ENCODE results near the gene CTDSP2. TPM values are rescaled to one million over a fixed set of nuclear protein-coding genes. Genes with fewer than 3 reads are reported as not detected.

CTDSP2 gene
- polyA plus RNA-seq, 3 donors: 59.1 to 148 (median 70.2) TPM

GRCh38 chr12:57817261-57817989 is 29.1 kb downstream of the CTDSP2 start:
- TF ChIP-seq, protein P1, sequence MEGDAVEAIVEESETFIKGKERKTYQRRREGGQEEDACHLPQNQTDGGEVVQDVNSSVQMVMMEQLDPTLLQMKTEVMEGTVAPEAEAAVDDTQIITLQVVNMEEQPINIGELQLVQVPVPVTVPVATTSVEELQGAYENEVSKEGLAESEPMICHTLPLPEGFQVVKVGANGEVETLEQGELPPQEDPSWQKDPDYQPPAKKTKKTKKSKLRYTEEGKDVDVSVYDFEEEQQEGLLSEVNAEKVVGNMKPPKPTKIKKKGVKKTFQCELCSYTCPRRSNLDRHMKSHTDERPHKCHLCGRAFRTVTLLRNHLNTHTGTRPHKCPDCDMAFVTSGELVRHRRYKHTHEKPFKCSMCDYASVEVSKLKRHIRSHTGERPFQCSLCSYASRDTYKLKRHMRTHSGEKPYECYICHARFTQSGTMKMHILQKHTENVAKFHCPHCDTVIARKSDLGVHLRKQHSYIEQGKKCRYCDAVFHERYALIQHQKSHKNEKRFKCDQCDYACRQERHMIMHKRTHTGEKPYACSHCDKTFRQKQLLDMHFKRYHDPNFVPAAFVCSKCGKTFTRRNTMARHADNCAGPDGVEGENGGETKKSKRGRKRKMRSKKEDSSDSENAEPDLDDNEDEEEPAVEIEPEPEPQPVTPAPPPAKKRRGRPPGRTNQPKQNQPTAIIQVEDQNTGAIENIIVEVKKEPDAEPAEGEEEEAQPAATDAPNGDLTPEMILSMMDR (IDR thresholded peaks at IDR 0.05): no peak

GRCh38 chr12:57816855-57817151 is 29.7 kb downstream of the CTDSP2 start:
- Mint-ChIP-seq H3K9me3 (peaks cover 0 to 2% (median 0%) of the 10 kb centered on the region in 7 donors), H3K4me3 (no peak overlapping the region), H3K27ac (peak overlapping the region in 5 of 7 donors; percentile 2 to 74 (median 54)), H3K27me3 (ENCODE audit: low read depth in 3 of 3) (no peaks in the 10 kb centered on the region), H3K4me1 (peaks cover 31% of the 10 kb centered on the region), H3K36me3 (peaks cover 23 to 32% of the 10 kb centered on the region in 2 donors)
- TF ChIP-seq, protein P1 (IDR thresholded peaks at IDR 0.05): no peak
- Histone ChIP-seq H3K36me3 (replicated peaks in 1 of 2; ENCODE audit: control insufficient read depth in 1 of 2, insufficient read depth in 2 of 2, low read length in 2 of 2) (peaks cover 18 to 25% of the 10 kb centered on the region in 2 donors), H3K79me2 (ENCODE audit: insufficient read depth, low read length) (no peaks in the 10 kb centered on the region), H3K4me3 (replicated peaks in 1 of 3; ENCODE audit: low read depth in 2 of 3, low read length in 3 of 3) (peak overlapping the region in 1 of 3 experiments; percentile 0), H2AFZ (ENCODE audit: insufficient read depth, low read depth, low read length, poor library complexity, severe bottlenecking) (no peak overlapping the region), H3K27ac (ENCODE audit: low read depth in 1 of 2, low read length in 2 of 2) (peak overlapping the region in 1 of 2 donors; percentile 39), H3K9me3 (replicated peaks in 1 of 2; ENCODE audit: control insufficient read depth in 1 of 2, insufficient read depth in 1 of 2, low read length in 2 of 2) (no peaks in the 10 kb centered on the region), H4K20me1 (ENCODE audit: insufficient read depth, low read length) (peaks cover 61% of the 10 kb centered on the region), H3K4me2 (replicated peaks; ENCODE audit: extremely low read depth, low read length, poor library complexity, severe bottlenecking) (peak overlapping the region; percentile 10), H3K4me1 (ENCODE audit: control insufficient read depth in 1 of 2, insufficient read depth in 2 of 2, low read length in 2 of 2) (peaks cover 23% of the 10 kb centered on the region in 2 donors), H3K9ac (ENCODE audit: insufficient read depth, low read length, poor library complexity, severe bottlenecking) (no peak overlapping the region), H3K27me3 (ENCODE audit: control insufficient read depth in 2 of 2, insufficient read depth in 2 of 2, low read length in 2 of 2) (no peaks in the 10 kb centered on the region)
- intact Hi-C loops (cut with micrococcal nuclease): no loop called here
- no CpG with 5 or more reads among the region's 5 CpGs for WGBS (ENCODE audit: insufficient coverage)
- DNase-seq: peak; percentile 24 to 38 (median 36)

More at GRCh38 chr12:57817261-57817989, 29.1 kb downstream of the CTDSP2 start:
- Mint-ChIP-seq H3K4me1 (peaks cover 31% of the 10 kb centered on the region), H3K4me3 (no peak overlapping the region), H3K27me3 (ENCODE audit: low read depth in 3 of 3) (no peaks in the 10 kb centered on the region), H3K27ac (peak overlapping the region in 1 of 7 donors; percentile 53), H3K36me3 (peaks cover 28 to 39% of the 10 kb centered on the region in 2 donors), H3K9me3 (no peaks in the 10 kb centered on the region)
- Histone ChIP-seq H3K4me3 (replicated peaks in 1 of 3; ENCODE audit: low read depth in 2 of 3, low read length in 3 of 3) (no peak overlapping the region), H2AFZ (ENCODE audit: insufficient read depth, low read depth, low read length, poor library complexity, severe bottlenecking) (no peak overlapping the region), H3K27me3 (ENCODE audit: control insufficient read depth in 2 of 2, insufficient read depth in 2 of 2, low read length in 2 of 2) (no peaks in the 10 kb centered on the region), H3K9me3 (replicated peaks in 1 of 2; ENCODE audit: control insufficient read depth in 1 of 2, insufficient read depth in 1 of 2, low read length in 2 of 2) (no peaks in the 10 kb centered on the region), H4K20me1 (ENCODE audit: insufficient read depth, low read length) (peaks cover 67% of the 10 kb centered on the region), H3K36me3 (replicated peaks in 1 of 2; ENCODE audit: control insufficient read depth in 1 of 2, insufficient read depth in 2 of 2, low read length in 2 of 2) (peaks cover 24 to 31% of the 10 kb centered on the region in 2 donors), H3K4me1 (ENCODE audit: control insufficient read depth in 1 of 2, insufficient read depth in 2 of 2, low read length in 2 of 2) (peaks cover 23% of the 10 kb centered on the region in 2 donors), H3K27ac (ENCODE audit: low read depth in 1 of 2, low read length in 2 of 2) (peak overlapping the region in 1 of 2 donors; percentile 39), H3K79me2 (ENCODE audit: insufficient read depth, low read length) (no peaks in the 10 kb centered on the region), H3K9ac (ENCODE audit: insufficient read depth, low read length, poor library complexity, severe bottlenecking) (no peak overlapping the region), H3K4me2 (replicated peaks; ENCODE audit: extremely low read depth, low read length, poor library complexity, severe bottlenecking) (peak overlapping the region; percentile 10)
- no peak for DNase-seq
- WGBS (ENCODE audit: insufficient coverage): 98% methylated on average over 8 of the region's 8 CpGs
- intact Hi-C loops (cut with micrococcal nuclease): no loop called here
